PC-9 (cell line): ENCODE measurements around the gene IGSF21. TPM values are rescaled to one million over a fixed set of nuclear protein-coding genes. Genes with fewer than 3 reads are reported as not detected.

Source experiments
- BruUV-seq: library from RNA; stranded (reverse); fragments of 400-500 nt; replicated peaks from 2 replicates; lab custom pipeline; 2021; lab: Mats Ljungman, UMichigan
- CTCF ChIA-PET: fragments of 300-600 bp; sonication (Branson Sonifier 250); formaldehyde crosslinking; loops from one replicate; lab custom pipeline; 2022; ENCODE audit warnings: antibody characterized with exemption; lab: Charles Lee
- POLR2A ChIA-PET: fragments of 300-600 bp; sonication (Branson Sonifier 250); formaldehyde crosslinking; loops from one replicate; lab custom pipeline; 2022; ENCODE audit warnings: antibody characterized with exemption; ENCODE audit not compliant: unreplicated experiment; lab: Charles Lee
- DNase-seq, 2 experiments: peaks; one replicate each; pipeline versions ENCODE4 v3.0.0 to v3.0.0-alpha.2; 2015 to 2022; ENCODE audit warnings: mixed read lengths in 1 of 2
- H2AFZ ChIP-seq: fragments of 200-600 bp; sonication (generic); 2 replicates; pipeline ENCODE4 v1.8.1; 2017; ENCODE audit warnings: antibody characterized with exemption
- H3F3A ChIP-seq: fragments of 200-600 bp; sonication (generic); 2 replicates; pipeline ENCODE4 v1.8.1; 2017; ENCODE audit warnings: antibody characterized with exemption, mild to moderate bottlenecking, low read depth; ENCODE audit not compliant: insufficient read depth
- H3K27ac ChIP-seq: fragments of 200-600 bp; sonication (generic); 2 replicates; pipeline ENCODE4 v1.6.1; 2016; ENCODE audit warnings: mixed run types
- H3K27me3 ChIP-seq: fragments of 200-600 bp; sonication (generic); 2 replicates; pipeline ENCODE4 v1.6.1; 2016; ENCODE audit warnings: low read depth, mixed run types; ENCODE audit not compliant: insufficient read depth
- H3K36me3 ChIP-seq: fragments of 200-600 bp; sonication (generic); 2 replicates; pipeline ENCODE4 v1.6.1; 2016; ENCODE audit warnings: low read depth, mixed run types
- H3K4me1 ChIP-seq: fragments of 200-600 bp; sonication (generic); replicated peaks from 2 replicates; pipeline ENCODE4 v1.6.1; 2016; ENCODE audit warnings: mixed run types; ENCODE audit not compliant: insufficient read depth
- H3K4me2 ChIP-seq: fragments of 200-600 bp; sonication (generic); 2 replicates; pipeline ENCODE4 v1.6.1; 2017; ENCODE audit warnings: mixed run types
- H3K4me3 ChIP-seq: fragments of 200-600 bp; sonication (generic); 2 replicates; pipeline ENCODE4 v1.6.1; 2016; ENCODE audit warnings: mixed run types
- H3K79me2 ChIP-seq: fragments of 200-600 bp; sonication (generic); 2 replicates; pipeline ENCODE4 v1.6.1; 2017; ENCODE audit warnings: low read depth, mixed run types
- H3K9me2 ChIP-seq: fragments of 200-600 bp; sonication (generic); 2 replicates; pipeline ENCODE4 v1.8.1; 2017; ENCODE audit warnings: mild to moderate bottlenecking; ENCODE audit not compliant: insufficient read depth
- H3K9me3 ChIP-seq: fragments of 200-600 bp; sonication (generic); 2 replicates; pipeline ENCODE4 v1.8.1; 2016; ENCODE audit warnings: low read depth; ENCODE audit not compliant: insufficient read depth
- H4K20me1 ChIP-seq: fragments of 200-600 bp; sonication (generic); 2 replicates; pipeline ENCODE4 v1.8.1; 2017; ENCODE audit not compliant: insufficient read depth
- CTCF ChIP-seq: fragments of 200-600 bp; sonication (generic); conservative IDR thresholded peaks from 2 replicates; pipeline ENCODE4 v1.6.1; 2017; ENCODE audit warnings: mixed run types, antibody characterized with exemption, mild to moderate bottlenecking, moderate library complexity
- EZH2 ChIP-seq: fragments of 200-600 bp; sonication (generic); IDR thresholded peaks from 2 replicates; pipeline ENCODE4 v1.8.0; 2017; ENCODE audit warnings: antibody characterized with exemption, low read depth
- intact Hi-C: fragments of 100-400 bp; cut with micrococcal nuclease; formaldehyde crosslinking; loops from one replicate; pipeline ENCODE4 v1.10.0; 2022; ENCODE audit not compliant: unreplicated experiment
- total RNA-seq: library from RNA; stranded (reverse); gene quantifications from 2 replicates; pipeline ENCODE4 v1.2.3, GENCODE V29; 2021

The IGSF21 gene
- total RNA-seq, 1 experiment from 2014 or later, result not detected

GRCh38 chr1:18304151-18304869 is 196.7 kb downstream of the IGSF21 start:
- H3K4me1 ChIP-seq, result no peaks in the 10 kb centered on the region
- no peak overlapping the region for H3K4me2 ChIP-seq
- no peak overlapping the region for H3K4me3 ChIP-seq
- CTCF ChIA-PET, result no interaction called here
- TF ChIP-seq CTCF, result no peak
- no peak for TF ChIP-seq EZH2
- no peaks in the 10 kb centered on the region for H3K79me2 ChIP-seq
- POLR2A ChIA-PET, result no interaction called here
- DNase-seq, result no peak
- H3F3A ChIP-seq, result no peaks in the 10 kb centered on the region
- no peaks in the 10 kb centered on the region for H3K9me2 ChIP-seq
- H3K27ac ChIP-seq, result no peak overlapping the region
- H3K9me3 ChIP-seq, result no peaks in the 10 kb centered on the region
- peaks cover 19% of the 10 kb centered on the region for H3K27me3 ChIP-seq
- H3K36me3 ChIP-seq, result no peaks in the 10 kb centered on the region
- no TSS peak for BruUV-seq
- intact Hi-C loops, result no loop called here
- H2AFZ ChIP-seq, result no peak overlapping the region
- H4K20me1 ChIP-seq, result no peaks in the 10 kb centered on the region

- no TSS peak for BruUV-seq
- no peaks in the 10 kb centered on the region for H3K4me1 ChIP-seq
- no peaks in the 10 kb centered on the region for H4K20me1 ChIP-seq
- no peak overlapping the region for H3K4me3 ChIP-seq
- no peaks in the 10 kb centered on the region for H3K9me2 ChIP-seq
- H3K27ac ChIP-seq, result no peak overlapping the region
- DNase-seq, result no peak
- TF ChIP-seq CTCF (no peak), EZH2 (no peak)
- no peak overlapping the region for H3K4me2 ChIP-seq
- H3K79me2 ChIP-seq, result no peaks in the 10 kb centered on the region
- CTCF ChIA-PET, result no interaction called here
- H2AFZ ChIP-seq, result no peak overlapping the region
- POLR2A ChIA-PET, result no interaction called here
- no peaks in the 10 kb centered on the region for H3K36me3 ChIP-seq
- intact Hi-C loops, result no loop called here
- no peaks in the 10 kb centered on the region for H3K9me3 ChIP-seq
- peaks cover 27% of the 10 kb centered on the region for H3K27me3 ChIP-seq
- no peaks in the 10 kb centered on the region for H3F3A ChIP-seq
Measured at GRCh38 chr1:18305182-18305795, 197.7 kb downstream of the IGSF21 start.

- H3K27me3 ChIP-seq, result peaks cover 46% of the 10 kb centered on the region
- no TSS peak for BruUV-seq
- TF ChIP-seq EZH2 (no peak), CTCF (no peak)
- no peaks in the 10 kb centered on the region for H3K79me2 ChIP-seq
- intact Hi-C loops, result no loop called here
- no peaks in the 10 kb centered on the region for H3K4me1 ChIP-seq
- no peak overlapping the region for H3K27ac ChIP-seq
- ChIA-PET POLR2A (no interaction called here), CTCF (no interaction called here)
- no peak overlapping the region for H3K4me3 ChIP-seq
- no peaks in the 10 kb centered on the region for H3K36me3 ChIP-seq
- no peak overlapping the region for H3K4me2 ChIP-seq
- no peaks in the 10 kb centered on the region for H3K9me2 ChIP-seq
- H3K9me3 ChIP-seq, result no peaks in the 10 kb centered on the region
- H4K20me1 ChIP-seq, result no peaks in the 10 kb centered on the region
- H3F3A ChIP-seq, result no peaks in the 10 kb centered on the region
- no peak overlapping the region for H2AFZ ChIP-seq
- no peak for DNase-seq
Measured at GRCh38 chr1:18307329-18307898, 199.8 kb downstream of the IGSF21 start.
